ENCODE results near the gene CTAGE1.

DNA sequence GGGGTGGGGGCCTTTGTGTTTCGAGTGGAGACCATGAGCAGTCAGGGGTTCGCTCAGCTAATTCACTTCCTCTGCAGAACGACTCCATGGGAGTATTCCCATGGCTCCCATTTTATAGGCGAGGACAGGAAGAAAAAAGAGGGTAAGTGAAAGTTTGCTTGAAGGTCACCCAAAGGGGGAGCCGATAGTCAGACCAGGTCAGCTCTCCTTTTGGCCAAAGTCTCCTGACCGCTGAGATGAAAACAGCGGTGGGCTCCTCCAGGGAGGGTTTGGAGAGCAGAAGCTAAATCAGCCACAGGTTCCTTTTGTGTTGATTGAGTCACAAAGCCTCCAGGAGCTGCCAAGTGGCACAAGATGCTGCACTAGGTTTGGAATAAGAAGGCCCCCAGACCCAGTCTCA is 34.1 kb upstream of the CTAGE1 start:
- TF ChIP-seq EZH2 (IDR thresholded peaks at IDR 0.05) (no peak), CTCF (IDR thresholded peaks at IDR 0.05) (no peak), EZH2phosphoT487 (IDR thresholded peaks at IDR 0.05) (no peak)
